ENCODE measurements around the gene VIM. TPM values are rescaled to one million over a fixed set of nuclear protein-coding genes. Genes with fewer than 3 reads are reported as not detected.
"Not testable (repeated sequence)": the region's sequence is repeated elsewhere in the genome, so short reads cannot be mapped to it uniquely, and the experiment has no call there.

VIM gene
- total and polyA plus RNA-seq, 4 experiments from 2014 or later: 309 to 696 (median 667) TPM

GRCh38 chr10:17249820-17250219, 21.8 kb downstream of the VIM start:
- Histone ChIP-seq H3K27ac (ENCODE audit: low read depth, low read length) (no peak overlapping the region), H3K27me3 (ENCODE audit: insufficient read depth, low read length) (no peaks in the 10 kb centered on the region), H3K36me3 (ENCODE audit: insufficient read depth, low read length) (no peaks in the 10 kb centered on the region), H3K4me1 (ENCODE audit: insufficient read depth, low read length) (no peaks in the 10 kb centered on the region), H3K4me3 (ENCODE audit: low read length in 2 of 2) (no peak overlapping the region), H3K9me3 (ENCODE audit: control insufficient read depth in 1 of 2, low read length in 2 of 2) (no peaks in the 10 kb centered on the region)
- Mint-ChIP-seq H3K4me1 (no peaks in the 10 kb centered on the region), H3K36me3 (no peaks in the 10 kb centered on the region), H3K4me3 (no peak overlapping the region), H3K27ac (no peak overlapping the region), H3K27me3 (no peaks in the 10 kb centered on the region), H3K9me3 (peaks cover 0 to 5% (median 3%) of the 10 kb centered on the region in 8 donors)
- DNase-seq: peak in 1 of 5 donors; percentile 22
- CTCF ChIA-PET (ENCODE audit: partially characterized antibody): interaction anchor here (0.6 to 1.5 kb wide), 6 partner anchors 23 to 422 kb away, joined by 3 to 8 read pairs (median 3); no protein-coding TSS in a partner anchor
- POLR2A ChIA-PET (ENCODE audit: partially characterized antibody): no interaction called here
- intact Hi-C loops (cut with micrococcal nuclease): loop anchor here (1.0 to 2.0 kb wide), 2 partner anchors 407 to 421 kb away; no protein-coding TSS in a partner anchor

GRCh38 chr10:17250736-17251135, 22.7 kb downstream of the VIM start:
- Mint-ChIP-seq H3K9me3 (peaks cover 0 to 5% (median 3%) of the 10 kb centered on the region in 8 donors), H3K4me3 (no peak overlapping the region), H3K36me3 (no peaks in the 10 kb centered on the region), H3K27me3 (no peaks in the 10 kb centered on the region), H3K27ac (no peak overlapping the region), H3K4me1 (no peaks in the 10 kb centered on the region)
- intact Hi-C loops (cut with micrococcal nuclease): no loop called here
- no peaks in the 10 kb centered on the region for H3K27me3 ChIP-seq (ENCODE audit: insufficient read depth, low read length)
- DNase-seq: no peak
- H3K4me1 ChIP-seq (ENCODE audit: insufficient read depth, low read length): no peaks in the 10 kb centered on the region
- no peak overlapping the region for H3K4me3 ChIP-seq (ENCODE audit: low read length in 2 of 2)
- no peaks in the 10 kb centered on the region for H3K9me3 ChIP-seq (ENCODE audit: control insufficient read depth in 1 of 2, low read length in 2 of 2)
- H3K27ac ChIP-seq (ENCODE audit: low read depth, low read length): no peak overlapping the region
- H3K36me3 ChIP-seq (ENCODE audit: insufficient read depth, low read length): no peaks in the 10 kb centered on the region
- CTCF ChIA-PET (ENCODE audit: partially characterized antibody): interaction anchor here (0.6 to 1.5 kb wide), 7 partner anchors 24 to 423 kb away, joined by 3 to 8 read pairs (median 3); no protein-coding TSS in a partner anchor
- POLR2A ChIA-PET (ENCODE audit: partially characterized antibody): no interaction called here

- H3K36me3 Mint-ChIP-seq; intact Hi-C loops (cut with micrococcal nuclease); H3K4me3 Mint-ChIP-seq; H3K27me3 ChIP-seq (ENCODE audit: insufficient read depth, low read length); H3K4me3 ChIP-seq (ENCODE audit: low read length in 2 of 2); H3K9me3 Mint-ChIP-seq; DNase-seq; H3K27me3 Mint-ChIP-seq; H3K36me3 ChIP-seq (ENCODE audit: insufficient read depth, low read length); H3K27ac ChIP-seq (ENCODE audit: low read depth, low read length); H3K4me1 ChIP-seq (ENCODE audit: insufficient read depth, low read length); H3K4me1 Mint-ChIP-seq; H3K9me3 ChIP-seq (ENCODE audit: control insufficient read depth in 1 of 2, low read length in 2 of 2): not testable (repeated sequence)
- ChIA-PET CTCF (ENCODE audit: partially characterized antibody) (interaction anchor here (1.0 to 3.9 kb wide), 11 partner anchors 8 to 431 kb away, joined by 3 to 43 read pairs (median 7); no protein-coding TSS in a partner anchor), POLR2A (ENCODE audit: partially characterized antibody) (interaction anchor here (1.4 kb wide), 1 partner anchor 24 kb away, joined by 4 read pairs; no protein-coding TSS in a partner anchor)
- H3K27ac Mint-ChIP-seq: peak overlapping the region in 1 of 7 donors; percentile 86
Measured at GRCh38 chr10:17254543-17255050, 26.6 kb downstream of the VIM start.

GRCh38 chr10:17255512-17255911, 27.5 kb downstream of the VIM start:
- H3K36me3 Mint-ChIP-seq: peaks cover 0 to 3% of the 10 kb centered on the region in 2 donors
- no peak overlapping the region for H3K27ac ChIP-seq (ENCODE audit: low read depth, low read length)
- CTCF ChIA-PET (ENCODE audit: partially characterized antibody): interaction anchor here (1.0 to 3.9 kb wide), 10 partner anchors 9 to 432 kb away, joined by 3 to 43 read pairs (median 10); no protein-coding TSS in a partner anchor
- intact Hi-C loops (cut with micrococcal nuclease): no loop called here
- no peak overlapping the region for H3K4me3 ChIP-seq (ENCODE audit: low read length in 2 of 2)
- no peaks in the 10 kb centered on the region for H3K4me1 ChIP-seq (ENCODE audit: insufficient read depth, low read length)
- no peaks in the 10 kb centered on the region for H3K9me3 ChIP-seq (ENCODE audit: control insufficient read depth in 1 of 2, low read length in 2 of 2)
- H3K27me3 Mint-ChIP-seq: no peaks in the 10 kb centered on the region
- no peak for DNase-seq
- H3K4me3 Mint-ChIP-seq: no peak overlapping the region
- no peaks in the 10 kb centered on the region for H3K36me3 ChIP-seq (ENCODE audit: insufficient read depth, low read length)
- no peaks in the 10 kb centered on the region for H3K27me3 ChIP-seq (ENCODE audit: insufficient read depth, low read length)
- peaks cover 0 to 5% (median 1%) of the 10 kb centered on the region in 8 donors for H3K9me3 Mint-ChIP-seq
- POLR2A ChIA-PET (ENCODE audit: partially characterized antibody): interaction anchor here (0.6 kb wide), 1 partner anchor 80 kb away, joined by 3 read pairs; no protein-coding TSS in a partner anchor
- no peak overlapping the region for H3K27ac Mint-ChIP-seq
- peaks cover 0 to 6% (median 4%) of the 10 kb centered on the region in 4 donors for H3K4me1 Mint-ChIP-seq

GRCh38 chr10:17256051-17256450, 28.0 kb downstream of the VIM start:
- Histone ChIP-seq H3K27me3 (ENCODE audit: insufficient read depth, low read length) (no peaks in the 10 kb centered on the region), H3K4me3 (ENCODE audit: low read length in 2 of 2) (no peak overlapping the region), H3K4me1 (ENCODE audit: insufficient read depth, low read length) (no peaks in the 10 kb centered on the region), H3K36me3 (ENCODE audit: insufficient read depth, low read length) (no peaks in the 10 kb centered on the region), H3K9me3 (ENCODE audit: control insufficient read depth in 1 of 2, low read length in 2 of 2) (no peaks in the 10 kb centered on the region), H3K27ac (ENCODE audit: low read depth, low read length) (no peak overlapping the region)
- intact Hi-C loops (cut with micrococcal nuclease): loop anchor here (2.0 kb wide), 1 partner anchor 25 kb away; no protein-coding TSS in a partner anchor
- ChIA-PET CTCF (ENCODE audit: partially characterized antibody) (interaction anchor here (0.7 to 3.9 kb wide), 15 partner anchors 13 to 432 kb away, joined by 3 to 43 read pairs (median 7); no protein-coding TSS in a partner anchor), POLR2A (ENCODE audit: partially characterized antibody) (no interaction called here)
- H3K27ac Mint-ChIP-seq: no peak overlapping the region
- H3K4me3 Mint-ChIP-seq: no peak overlapping the region
- H3K27me3 Mint-ChIP-seq: no peaks in the 10 kb centered on the region
- peaks cover 0 to 5% (median 1%) of the 10 kb centered on the region in 8 donors for H3K9me3 Mint-ChIP-seq
- peaks cover 0 to 3% of the 10 kb centered on the region in 2 donors for H3K36me3 Mint-ChIP-seq
- DNase-seq: no peak
- H3K4me1 Mint-ChIP-seq: peaks cover 0 to 6% (median 4%) of the 10 kb centered on the region in 4 donors

GRCh38 chr10:17256627-17257026, 28.6 kb downstream of the VIM start:
- intact Hi-C loops (cut with micrococcal nuclease): loop anchor here (1.0 to 2.0 kb wide), 6 partner anchors 26 to 1377 kb away; no protein-coding TSS in a partner anchor
- Mint-ChIP-seq H3K27ac (no peak overlapping the region), H3K9me3 (peaks cover 0 to 11% (median 3%) of the 10 kb centered on the region in 8 donors), H3K4me3 (no peak overlapping the region), H3K36me3 (peaks cover 0 to 3% of the 10 kb centered on the region in 2 donors), H3K4me1 (peaks cover 0 to 6% (median 4%) of the 10 kb centered on the region in 4 donors), H3K27me3 (no peaks in the 10 kb centered on the region)
- no peak overlapping the region for H3K27ac ChIP-seq (ENCODE audit: low read depth, low read length)
- ChIA-PET CTCF (ENCODE audit: partially characterized antibody) (interaction anchor here (0.7 to 3.9 kb wide), 21 partner anchors 10 to 1354 kb away, joined by 3 to 43 read pairs (median 5); partner anchors contain the start of gene VIM), POLR2A (ENCODE audit: partially characterized antibody) (no interaction called here)
- no peaks in the 10 kb centered on the region for H3K27me3 ChIP-seq (ENCODE audit: insufficient read depth, low read length)
- H3K4me3 ChIP-seq (ENCODE audit: low read length in 2 of 2): no peak overlapping the region
- no peaks in the 10 kb centered on the region for H3K36me3 ChIP-seq (ENCODE audit: insufficient read depth, low read length)
- no peaks in the 10 kb centered on the region for H3K4me1 ChIP-seq (ENCODE audit: insufficient read depth, low read length)
- no peak for DNase-seq
- no peaks in the 10 kb centered on the region for H3K9me3 ChIP-seq (ENCODE audit: control insufficient read depth in 1 of 2, low read length in 2 of 2)

Data from CD4-positive, alpha-beta memory T cell (primary cell).